Measurements from ENCODE around the gene CPLANE2.
A peak's percentile ranks its signal among the peaks of the same experiment; 100 is the strongest.

DNA sequence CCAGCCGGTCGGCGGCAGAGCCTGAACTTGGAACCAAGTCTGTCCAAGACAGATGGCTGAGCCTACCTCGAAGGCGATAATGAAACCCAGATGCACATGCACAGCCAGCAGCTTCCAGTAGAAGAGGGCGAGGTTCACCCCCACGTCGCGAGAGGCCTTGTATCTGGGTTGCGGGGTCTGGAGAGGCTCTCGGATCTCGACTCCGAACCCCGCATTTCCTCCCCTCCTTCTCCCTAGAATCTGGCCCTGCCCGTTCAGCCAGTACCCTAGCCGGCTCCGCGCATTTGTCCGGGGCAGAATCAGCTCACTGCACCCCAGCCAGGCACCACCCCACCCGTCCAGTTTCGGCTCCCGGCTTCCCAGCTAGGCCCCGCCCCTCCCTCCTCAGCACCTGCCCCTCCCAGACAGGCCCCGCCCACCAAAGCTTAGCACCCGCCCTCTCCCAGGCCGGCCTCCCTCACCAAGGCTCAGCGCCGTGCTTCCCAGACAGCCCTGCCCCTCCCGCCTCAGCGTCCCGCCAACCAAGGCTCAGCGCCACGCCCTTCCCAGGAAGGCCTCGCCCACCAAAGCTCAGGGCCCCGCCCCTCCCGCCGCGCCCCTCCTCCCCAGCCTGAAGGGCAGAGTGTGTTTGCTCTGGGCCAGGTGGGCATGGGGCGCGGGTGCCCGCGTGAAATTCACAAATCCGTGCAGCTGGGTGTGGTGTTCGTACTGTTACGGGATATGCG, 19.8 kb downstream of the CPLANE2 start:
- TF ChIP-seq, protein P1, sequence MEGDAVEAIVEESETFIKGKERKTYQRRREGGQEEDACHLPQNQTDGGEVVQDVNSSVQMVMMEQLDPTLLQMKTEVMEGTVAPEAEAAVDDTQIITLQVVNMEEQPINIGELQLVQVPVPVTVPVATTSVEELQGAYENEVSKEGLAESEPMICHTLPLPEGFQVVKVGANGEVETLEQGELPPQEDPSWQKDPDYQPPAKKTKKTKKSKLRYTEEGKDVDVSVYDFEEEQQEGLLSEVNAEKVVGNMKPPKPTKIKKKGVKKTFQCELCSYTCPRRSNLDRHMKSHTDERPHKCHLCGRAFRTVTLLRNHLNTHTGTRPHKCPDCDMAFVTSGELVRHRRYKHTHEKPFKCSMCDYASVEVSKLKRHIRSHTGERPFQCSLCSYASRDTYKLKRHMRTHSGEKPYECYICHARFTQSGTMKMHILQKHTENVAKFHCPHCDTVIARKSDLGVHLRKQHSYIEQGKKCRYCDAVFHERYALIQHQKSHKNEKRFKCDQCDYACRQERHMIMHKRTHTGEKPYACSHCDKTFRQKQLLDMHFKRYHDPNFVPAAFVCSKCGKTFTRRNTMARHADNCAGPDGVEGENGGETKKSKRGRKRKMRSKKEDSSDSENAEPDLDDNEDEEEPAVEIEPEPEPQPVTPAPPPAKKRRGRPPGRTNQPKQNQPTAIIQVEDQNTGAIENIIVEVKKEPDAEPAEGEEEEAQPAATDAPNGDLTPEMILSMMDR (IDR thresholded peaks at IDR 0.05) = no peak
- TF ChIP-seq POLR2A (IDR thresholded peaks at IDR 0.05) = peak; percentile 68
- TF ChIP-seq EP300 (IDR thresholded peaks at IDR 0.05; ENCODE audit: low read depth) = no peak
- TF ChIP-seq POLR2AphosphoS5 (IDR thresholded peaks at IDR 0.05) = peak; percentile 9 to 75 (median 51)

Measured in transverse colon (tissue), 4 donors.